ENCODE data around the gene WDR27.

GRCh38 chr6:169489563-169490245, 212.1 kb downstream of the WDR27 start:
- TF ChIP-seq CTCF (IDR thresholded peaks at IDR 0.05) (no peak), POLR2A (IDR thresholded peaks at IDR 0.05) (no peak), POLR2AphosphoS5 (IDR thresholded peaks at IDR 0.05; ENCODE audit: insufficient read depth in 1 of 2, low read depth in 1 of 2) (no peak)
